ENCODE data around the gene GPER1. TPM values are rescaled to one million over a fixed set of nuclear protein-coding genes. Genes with fewer than 3 reads are reported as not detected.

The GPER1 gene
- total and polyA plus RNA-seq, 2 experiments from 2014 or later, result 3.4 to 5.2 TPM

DNA sequence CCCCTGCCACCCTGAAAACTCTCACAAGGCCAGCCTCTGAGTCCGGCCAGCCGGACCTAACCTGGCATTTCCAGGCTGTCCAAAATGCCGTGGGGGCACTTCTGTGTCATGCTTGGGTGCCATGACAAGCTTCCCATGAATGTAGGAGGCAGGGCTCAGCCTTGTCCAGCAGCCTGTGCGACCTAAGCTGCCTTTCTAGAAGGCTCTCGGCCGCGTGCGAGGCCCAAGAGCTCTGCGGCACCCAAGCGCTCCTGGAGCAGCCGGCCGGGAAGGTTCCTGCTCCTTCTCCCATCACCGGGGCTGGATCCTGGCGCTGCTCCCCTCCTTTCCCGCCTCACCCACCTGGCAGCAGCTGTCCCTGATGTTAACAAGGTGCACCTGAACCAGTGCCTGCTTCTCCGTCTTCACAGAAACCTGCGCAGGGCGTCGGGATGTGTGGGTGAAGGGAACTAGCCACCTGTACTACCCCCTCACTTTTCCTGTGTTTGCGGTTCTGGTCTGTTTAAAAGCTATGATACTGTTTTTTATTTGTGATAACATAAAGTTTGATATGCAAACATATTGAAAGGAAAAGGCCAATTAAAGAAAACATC lies 6.1 kb downstream of the GPER1 start:
- TF ChIP-seq CTCF (IDR thresholded peaks at IDR 0.05; ENCODE audit: low read depth, low read length), result no peak
- H3K27me3 ChIP-seq, result no peaks in the 10 kb centered on the region
- DNase-seq (ENCODE audit: low read depth in 1 of 2, low spot score in 1 of 2), result no peak
- no peaks in the 10 kb centered on the region for H3K9me3 ChIP-seq (ENCODE audit: low read depth)
- no peak overlapping the region for H3K27ac ChIP-seq
- H3K4me1 ChIP-seq (ENCODE audit: low read depth), result peaks cover 11% of the 10 kb centered on the region
- H3K4me3 ChIP-seq, result no peak overlapping the region
- H3K36me3 ChIP-seq, result no peaks in the 10 kb centered on the region

- no peak for TF ChIP-seq CTCF (IDR thresholded peaks at IDR 0.05; ENCODE audit: low read depth, low read length)
- Histone ChIP-seq H3K9me3 (ENCODE audit: low read depth) (no peaks in the 10 kb centered on the region), H3K4me1 (ENCODE audit: low read depth) (peaks cover 11% of the 10 kb centered on the region), H3K4me3 (no peak overlapping the region), H3K27me3 (no peaks in the 10 kb centered on the region), H3K27ac (no peak overlapping the region), H3K36me3 (no peaks in the 10 kb centered on the region)
- no peak for DNase-seq (ENCODE audit: low read depth in 1 of 2, low spot score in 1 of 2)
Measured at GRCh38 chr7:1094870-1095269, 7.0 kb downstream of the GPER1 start.

DNA sequence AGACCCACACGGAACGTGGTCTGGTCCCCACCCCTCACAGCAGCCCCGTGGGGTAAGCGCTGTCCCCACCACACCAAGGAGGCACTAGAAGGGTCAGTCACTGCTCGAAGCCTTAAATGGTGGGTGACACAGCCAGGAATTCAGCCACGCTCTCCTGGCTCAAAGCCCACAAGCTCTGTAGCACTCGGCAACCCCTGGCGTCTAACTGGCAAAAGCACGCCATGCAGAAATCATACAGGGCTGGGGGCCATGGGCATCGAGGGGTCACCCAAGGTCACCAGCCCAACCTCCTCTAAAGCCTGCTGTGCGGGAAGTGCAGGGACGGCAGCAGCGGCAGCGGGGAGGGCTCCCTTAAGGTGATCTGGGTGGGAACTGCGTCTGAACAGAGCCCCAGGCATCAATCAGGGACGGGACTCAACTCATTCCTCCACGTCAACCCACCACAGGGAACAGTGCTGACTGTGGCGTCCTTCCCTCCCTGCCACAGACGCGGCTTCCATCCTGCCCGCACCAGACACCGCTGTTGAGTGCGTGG lies 7.8 kb downstream of the GPER1 start:
- Histone ChIP-seq H3K4me1 (ENCODE audit: low read depth) (peaks cover 11% of the 10 kb centered on the region), H3K27me3 (no peaks in the 10 kb centered on the region), H3K4me3 (no peak overlapping the region), H3K9me3 (ENCODE audit: low read depth) (no peaks in the 10 kb centered on the region), H3K27ac (peak overlapping the region; percentile 43), H3K36me3 (no peaks in the 10 kb centered on the region)
- no peak for TF ChIP-seq CTCF (IDR thresholded peaks at IDR 0.05; ENCODE audit: low read depth, low read length)
- no peak for DNase-seq (ENCODE audit: low read depth in 1 of 2, low spot score in 1 of 2)

DNA sequence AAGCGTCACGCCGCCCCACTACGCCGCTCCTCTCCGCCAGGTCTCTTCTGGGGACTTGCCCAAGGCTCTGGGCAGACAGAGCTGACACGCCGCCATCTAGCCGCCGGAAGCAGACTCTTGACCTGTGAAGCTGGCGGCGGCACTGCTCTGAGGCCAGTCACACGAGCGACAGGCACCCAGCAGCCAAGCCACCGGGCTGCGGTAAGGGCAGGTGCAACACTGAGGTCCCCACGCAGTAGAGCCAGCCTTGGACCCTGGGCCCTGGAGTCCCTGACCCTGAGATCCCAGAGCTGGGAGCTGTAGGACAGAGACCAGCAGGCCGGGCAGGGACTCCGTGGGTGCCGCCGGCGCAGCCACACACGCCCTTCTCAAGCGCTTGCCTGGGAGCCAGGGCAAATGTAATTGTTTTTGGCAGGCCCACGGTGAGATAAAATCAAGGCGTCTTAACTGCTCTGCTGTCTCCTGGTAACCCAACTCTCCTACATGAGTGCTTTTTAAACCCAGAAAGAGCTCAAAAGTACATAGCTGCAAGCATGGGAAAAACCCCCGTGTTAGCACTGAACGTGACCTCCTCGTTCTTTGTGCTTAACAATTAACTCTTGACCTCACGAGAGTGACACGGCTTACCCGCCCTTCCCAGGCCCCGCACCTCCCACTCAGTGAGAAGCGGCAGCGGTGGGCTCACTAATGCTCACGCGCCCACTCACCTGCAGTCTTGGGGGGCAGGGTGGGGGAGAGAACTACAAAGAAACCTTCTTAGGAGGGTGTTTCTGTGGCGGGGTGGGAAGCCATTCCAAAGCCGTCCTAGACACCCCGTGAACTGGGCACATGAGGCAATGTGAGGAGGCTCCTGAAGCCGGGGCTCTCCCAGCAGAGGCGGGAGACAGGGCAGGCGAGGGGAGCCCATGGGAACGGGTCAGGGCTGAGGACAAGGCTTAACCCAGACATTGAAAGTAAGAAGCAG lies 8.5 kb downstream of the GPER1 start:
- no peak for DNase-seq (ENCODE audit: low read depth in 1 of 2, low spot score in 1 of 2)
- peaks cover 11% of the 10 kb centered on the region for H3K4me1 ChIP-seq (ENCODE audit: low read depth)
- H3K9me3 ChIP-seq (ENCODE audit: low read depth), result no peaks in the 10 kb centered on the region
- H3K4me3 ChIP-seq, result no peak overlapping the region
- H3K27ac ChIP-seq, result peak overlapping the region; percentile 2
- no peak for TF ChIP-seq CTCF (IDR thresholded peaks at IDR 0.05; ENCODE audit: low read depth, low read length)
- H3K27me3 ChIP-seq, result no peaks in the 10 kb centered on the region
- H3K36me3 ChIP-seq, result no peaks in the 10 kb centered on the region

- no peaks in the 10 kb centered on the region for H3K36me3 ChIP-seq
- no peak overlapping the region for H3K4me3 ChIP-seq
- no peaks in the 10 kb centered on the region for H3K9me3 ChIP-seq (ENCODE audit: low read depth)
Measured at GRCh38 chr7:1097120-1097504, 9.2 kb downstream of the GPER1 start.

More at GRCh38 chr7:1097120-1097504, 9.2 kb downstream of the GPER1 start:
- no peak overlapping the region for H3K27ac ChIP-seq
- no peak for DNase-seq (ENCODE audit: low read depth in 1 of 2, low spot score in 1 of 2)
- H3K4me1 ChIP-seq (ENCODE audit: low read depth), result peaks cover 11% of the 10 kb centered on the region
- H3K27me3 ChIP-seq, result no peaks in the 10 kb centered on the region
- TF ChIP-seq CTCF (IDR thresholded peaks at IDR 0.05; ENCODE audit: low read depth, low read length), result no peak

Measured in cardiac muscle cell (in vitro differentiated cells and primary cell).